HT-29 (cell line): Measurements from ENCODE around the gene PLCB2. TPM values are rescaled to one million over a fixed set of nuclear protein-coding genes. Genes with fewer than 3 reads are reported as not detected.
A peak's percentile ranks its signal among the peaks of the same experiment; 100 is the strongest.

Experiments
- DNase-seq: peaks from one replicate; pipeline ENCODE4 v3.0.0-alpha.2; 2015; ENCODE audit warnings: low spot score
- total RNA-seq: library from RNA; depleted of rRNA; stranded (reverse); fragments of >200 nt; shearing (Covaris generic); gene quantifications from 2 replicates; pipeline ENCODE4 v1.2.3, GENCODE V29; 2014; rRNA removed

Gene PLCB2
- total RNA-seq, 1 experiment from 2014 or later, result 0.38 TPM

GRCh38 chr15:40239693-40240618 lies 67.8 kb downstream of the PLCB2 start:
- no peak for DNase-seq

GRCh38 chr15:40239404-40239692 lies 68.4 kb downstream of the PLCB2 start:
- no peak for DNase-seq

- DNase-seq, result peak; percentile 92
Observed at GRCh38 chr15:40238532-40239403, 69.0 kb downstream of the PLCB2 start, which contains the start of gene PAK6. Gene PAK6, plus strand, starts transcription at chr15:40239063. Its CDS starts 25,723 bp downstream, at chr15:40264786.

Other genes with a start within 250 kb of the PLCB2 start
- 11.6 and 15.4 TPM in 2 replicates for gene BMF, start 199.1 kb downstream of the PLCB2 start, total RNA-seq
- 39.8 and 40.1 TPM in 2 replicates for gene BUB1B, start 146.9 kb downstream of the PLCB2 start, total RNA-seq
- 6.4 and 17.7 TPM in 2 replicates for gene PAK6, start 68.9 kb downstream of the PLCB2 start, total RNA-seq
- gene ANKRD63, start 24.9 kb downstream of the PLCB2 start, total RNA-seq, result not detected in 2 replicates
- 7.9 and 10.2 TPM in 2 replicates for gene INAFM2, start 15.8 kb upstream of the PLCB2 start, total RNA-seq
- gene CCDC9B, start 33.0 kb upstream of the PLCB2 start, total RNA-seq, result 15.3 and 16.4 TPM in 2 replicates
- 72.8 and 94.3 TPM in 2 replicates for gene PHGR1, start 43.1 kb upstream of the PLCB2 start, total RNA-seq
- gene DISP2, start 50.3 kb upstream of the PLCB2 start, total RNA-seq, result 0.81 and 1.3 TPM in 2 replicates
- gene KNSTRN, start 74.8 kb upstream of the PLCB2 start, total RNA-seq, result 58.7 and 72.9 TPM in 2 replicates
- 38.8 and 44.6 TPM in 2 replicates for gene IVD, start 97.9 kb upstream of the PLCB2 start, total RNA-seq
- 26.6 and 26.7 TPM in 2 replicates for gene BAHD1, start 133.0 kb upstream of the PLCB2 start, total RNA-seq
- 8.6 and 9.0 TPM in 2 replicates for gene CHST14, start 163.0 kb upstream of the PLCB2 start, total RNA-seq